DOHH2 (cell line): ENCODE measurements around the gene WDR27.

ENCODE experiments used
- CTCF ChIP-seq: fragments of 200-600 bp; sonication (generic); IDR thresholded peaks from one replicate; pipeline ENCODE4 v1.5.1; 2014; ENCODE audit warnings: antibody characterized with exemption, mild to moderate bottlenecking, low read depth, low read length; ENCODE audit not compliant: poor library complexity, severe bottlenecking
- EZH2phosphoT487 ChIP-seq: fragments of 200-600 bp; sonication (generic); IDR thresholded peaks from 2 replicates; pipeline ENCODE4 v1.6.1; 2017; ENCODE audit warnings: borderline replicate concordance, mild to moderate bottlenecking, antibody characterized with exemption, low read length, moderate library complexity, mixed read lengths

- no peak for TF ChIP-seq CTCF
- no peak for TF ChIP-seq EZH2phosphoT487
These were observed 79.2 kb downstream of the WDR27 start for GRCh38 chr6:169622618-169623017.
